ENCODE measurements around the gene EEF1AKMT1.
"Not testable (repeated sequence)": the region's sequence is repeated elsewhere in the genome, so short reads cannot be mapped to it uniquely, and the experiment has no call there.

The EEF1AKMT1 gene

GRCh38 chr13:20689291-20689690 lies 84.5 kb downstream of the EEF1AKMT1 start:
- DNase-seq: no peak

DNA sequence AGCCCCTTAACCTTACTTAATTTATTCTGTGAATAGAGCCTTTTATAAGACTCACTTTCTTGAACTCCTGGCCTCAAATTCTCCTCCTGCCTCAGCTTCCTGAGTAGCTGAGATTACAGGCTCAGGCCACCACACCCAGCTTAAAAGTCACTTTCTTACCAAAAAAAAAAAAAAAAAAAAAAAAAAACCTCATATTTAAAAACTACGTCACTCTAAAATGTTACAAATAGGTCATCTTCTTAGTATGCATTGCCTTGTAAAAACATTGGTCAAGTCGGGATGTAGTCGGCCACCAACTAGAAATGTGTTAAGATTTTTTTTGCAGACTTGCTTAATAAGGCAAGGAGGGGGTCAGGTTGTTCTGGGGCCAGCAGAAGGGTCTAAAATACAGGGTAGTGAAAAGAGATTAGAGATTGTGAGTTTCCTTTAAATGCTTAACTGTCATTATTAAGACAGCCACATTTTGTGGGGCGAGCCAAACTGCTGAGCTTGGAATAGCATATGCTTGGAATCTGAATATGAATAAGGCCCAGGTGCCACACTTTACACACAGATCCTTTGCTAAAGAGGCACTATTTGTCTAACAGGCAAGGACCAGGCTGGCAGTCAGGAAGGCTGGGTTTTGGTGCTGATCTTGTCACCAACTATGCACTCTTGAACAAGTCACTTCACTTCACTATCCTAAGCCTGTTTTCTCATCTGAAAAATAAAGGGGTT lies 86.7 kb downstream of the EEF1AKMT1 start:
- no peak for DNase-seq

DNA sequence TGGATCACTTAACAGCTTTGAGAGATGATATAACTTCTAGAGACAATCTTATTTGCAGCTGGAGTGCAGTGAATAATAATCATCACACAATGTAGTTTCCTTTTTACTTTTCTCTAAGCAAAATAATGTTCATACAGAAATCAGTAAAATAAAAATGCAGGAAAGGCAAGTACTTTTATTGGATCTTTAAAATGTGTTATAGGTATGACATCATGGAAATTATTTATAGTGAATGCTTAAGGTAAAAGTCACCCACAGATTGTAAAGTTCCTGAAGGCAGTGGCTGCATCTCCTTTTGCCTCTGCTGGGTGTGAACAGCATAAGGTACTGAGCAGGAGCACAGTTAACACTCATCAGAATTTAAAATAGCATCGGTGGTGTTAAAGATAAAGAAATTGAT lies 87.6 kb downstream of the EEF1AKMT1 start:
- DNase-seq: no peak

GRCh38 chr13:20685092-20685491 lies 88.7 kb downstream of the EEF1AKMT1 start:
- no peak for DNase-seq

- DNase-seq: no peak
These were observed 89.2 kb downstream of the EEF1AKMT1 start for GRCh38 chr13:20684546-20684945.

GRCh38 chr13:20684041-20684440 lies 89.7 kb downstream of the EEF1AKMT1 start:
- no peak for DNase-seq

GRCh38 chr13:20682061-20682460 lies 91.7 kb downstream of the EEF1AKMT1 start:
- DNase-seq: no peak

DNA sequence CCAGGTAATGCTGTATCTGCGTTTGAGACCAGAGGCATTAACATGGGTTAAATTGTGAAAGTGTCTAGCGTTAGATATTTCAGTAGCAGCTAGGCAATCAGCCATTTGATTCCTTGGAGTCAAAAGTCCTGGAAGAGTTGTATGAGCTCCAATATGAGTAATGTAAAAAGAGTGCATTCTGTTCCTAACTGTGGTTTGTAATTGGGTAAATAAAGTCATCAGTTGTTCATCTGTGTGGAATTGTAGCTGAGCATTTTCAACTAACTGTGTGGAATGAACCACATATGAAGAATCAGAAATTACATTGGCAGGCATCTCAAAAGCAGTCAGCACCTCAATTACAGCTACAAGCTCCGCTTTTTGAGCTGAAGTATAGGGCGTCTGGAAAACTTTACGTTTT lies 92.3 kb downstream of the EEF1AKMT1 start:
- not testable (repeated sequence) for DNase-seq

DNA sequence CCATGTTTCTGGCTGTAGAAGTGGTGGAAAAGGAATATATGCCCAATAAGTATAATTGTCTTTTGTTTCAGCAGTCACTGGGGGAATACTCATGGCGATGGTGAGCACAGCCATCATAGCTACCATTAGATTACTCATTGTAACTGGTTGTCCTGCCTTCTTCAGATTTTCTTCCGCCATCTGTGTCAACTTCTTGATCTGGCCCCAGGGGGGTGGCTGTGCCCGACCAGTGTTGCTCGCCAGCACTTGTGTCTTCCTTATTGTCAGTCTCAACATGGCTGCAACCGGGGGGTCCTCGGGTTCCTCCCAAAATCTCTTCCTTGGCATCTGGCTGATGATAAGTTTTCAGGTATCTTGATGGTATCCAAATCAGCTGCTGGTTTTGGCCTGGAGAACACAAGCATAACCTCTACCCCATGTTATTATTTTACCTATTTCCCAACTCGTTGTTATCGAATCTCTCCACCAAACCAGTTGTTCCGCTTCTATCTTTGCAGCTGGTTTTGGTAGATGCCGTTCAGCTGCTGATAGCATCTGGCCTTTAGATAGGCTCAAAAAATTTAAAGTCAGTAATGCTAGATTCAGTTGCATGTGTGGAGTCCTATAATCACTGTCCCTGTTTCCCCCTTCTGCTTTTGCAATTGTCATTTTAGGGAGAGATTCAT lies 93.2 kb downstream of the EEF1AKMT1 start:
- DNase-seq: no peak

DNA sequence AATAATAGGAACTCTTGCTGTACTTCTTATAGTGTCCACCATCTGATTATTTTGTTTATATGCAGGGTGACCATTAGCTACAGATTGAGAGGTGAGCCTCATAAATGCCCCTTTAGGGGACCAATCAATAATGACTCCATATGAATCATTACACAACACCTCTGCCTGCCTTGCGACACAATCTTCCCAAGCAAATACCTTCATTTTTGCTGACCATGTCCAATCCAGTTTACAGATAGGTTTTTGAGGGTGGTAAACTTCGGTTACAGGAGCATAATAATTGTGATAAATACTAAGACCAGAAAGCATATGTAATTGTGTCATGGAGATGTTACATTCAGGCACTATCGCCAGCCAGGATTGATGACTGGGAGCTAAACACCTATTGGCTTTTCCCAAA lies 93.9 kb downstream of the EEF1AKMT1 start:
- DNase-seq: no peak
